GM18868 (cell line): ENCODE measurements around the gene RAB10.
"Not testable (repeated sequence)": the region's sequence is repeated elsewhere in the genome, so short reads cannot be mapped to it uniquely, and the experiment has no call there.

Experiments used
- ATAC-seq: cut with Tn5 transposase; IDR thresholded peaks from one replicate; pipeline ENCODE4 v1.9.1; 2021; ENCODE audit warnings: mild to moderate bottlenecking, moderate library complexity; ENCODE audit not compliant: unreplicated experiment

The RAB10 gene

GRCh38 chr2:26054598-26055348 lies 20.9 kb downstream of the RAB10 start:
- no peak for ATAC-seq

GRCh38 chr2:26058390-26058789 lies 24.5 kb downstream of the RAB10 start:
- ATAC-seq: no peak

GRCh38 chr2:26059542-26059941 lies 25.7 kb downstream of the RAB10 start:
- no peak for ATAC-seq

- ATAC-seq: no peak
Measured at GRCh38 chr2:26061539-26061938, 27.7 kb downstream of the RAB10 start.

DNA sequence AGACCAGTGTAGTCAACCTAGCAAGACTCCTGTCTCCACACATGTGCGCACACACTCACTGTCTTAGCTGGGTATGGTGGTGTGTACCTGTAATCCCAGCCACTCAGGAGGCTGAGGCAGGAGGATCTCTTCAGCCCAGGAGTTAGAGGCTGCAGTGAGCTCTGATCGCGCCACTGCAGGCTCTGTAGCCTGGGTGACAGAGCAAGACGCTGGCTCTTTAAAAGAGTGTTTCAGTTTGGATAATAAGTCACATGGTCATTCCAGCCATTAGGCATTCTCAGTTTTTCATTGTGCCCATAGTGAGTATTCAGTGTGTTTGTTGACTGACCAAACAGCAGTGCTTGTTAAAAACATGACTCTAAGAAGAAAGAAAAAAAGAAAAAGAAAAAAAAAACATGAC lies 31.0 kb downstream of the RAB10 start:
- no peak for ATAC-seq

DNA sequence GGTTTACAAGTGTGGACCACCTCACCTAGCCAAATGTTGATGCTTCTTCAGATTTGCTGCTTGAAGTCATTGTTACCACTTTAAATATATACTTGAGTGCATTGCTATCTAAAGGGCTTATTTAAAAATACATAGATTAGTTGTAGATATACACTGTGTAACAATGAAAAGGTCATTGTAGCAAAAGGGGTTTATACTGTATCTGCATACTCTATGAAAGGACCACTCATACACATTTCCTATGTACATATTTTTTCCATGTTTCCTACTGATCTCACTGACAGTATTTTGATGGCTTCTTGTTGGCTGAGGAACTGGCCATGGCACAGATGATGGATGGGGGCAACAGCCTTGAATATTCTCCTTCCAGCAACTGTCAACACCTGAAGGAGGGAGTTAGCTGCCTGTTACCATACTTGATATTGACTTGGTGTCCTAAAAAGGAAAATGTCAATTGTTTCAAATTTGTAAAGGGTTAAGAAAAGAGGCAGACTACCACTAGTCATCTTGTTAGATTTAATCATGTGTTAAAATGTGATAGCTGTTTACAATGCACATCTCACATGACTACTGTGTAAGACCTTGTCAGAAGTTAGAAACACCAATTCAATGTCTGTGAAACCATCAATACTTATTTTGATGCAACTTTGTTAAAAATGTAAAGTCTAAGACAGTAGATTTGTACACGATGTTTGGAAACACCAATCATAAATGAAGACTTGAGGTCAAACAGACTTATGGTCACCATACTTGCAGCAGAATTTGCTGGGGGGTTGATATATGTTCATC lies 33.5 kb downstream of the RAB10 start:
- no peak for ATAC-seq

- ATAC-seq: no peak
Measured at GRCh38 chr2:26067980-26068507, 34.2 kb downstream of the RAB10 start.

GRCh38 chr2:26068602-26069298 lies 34.9 kb downstream of the RAB10 start:
- peak; percentile 87 for ATAC-seq

- ATAC-seq: no peak
Measured at GRCh38 chr2:26070730-26071129, 36.8 kb downstream of the RAB10 start.

DNA sequence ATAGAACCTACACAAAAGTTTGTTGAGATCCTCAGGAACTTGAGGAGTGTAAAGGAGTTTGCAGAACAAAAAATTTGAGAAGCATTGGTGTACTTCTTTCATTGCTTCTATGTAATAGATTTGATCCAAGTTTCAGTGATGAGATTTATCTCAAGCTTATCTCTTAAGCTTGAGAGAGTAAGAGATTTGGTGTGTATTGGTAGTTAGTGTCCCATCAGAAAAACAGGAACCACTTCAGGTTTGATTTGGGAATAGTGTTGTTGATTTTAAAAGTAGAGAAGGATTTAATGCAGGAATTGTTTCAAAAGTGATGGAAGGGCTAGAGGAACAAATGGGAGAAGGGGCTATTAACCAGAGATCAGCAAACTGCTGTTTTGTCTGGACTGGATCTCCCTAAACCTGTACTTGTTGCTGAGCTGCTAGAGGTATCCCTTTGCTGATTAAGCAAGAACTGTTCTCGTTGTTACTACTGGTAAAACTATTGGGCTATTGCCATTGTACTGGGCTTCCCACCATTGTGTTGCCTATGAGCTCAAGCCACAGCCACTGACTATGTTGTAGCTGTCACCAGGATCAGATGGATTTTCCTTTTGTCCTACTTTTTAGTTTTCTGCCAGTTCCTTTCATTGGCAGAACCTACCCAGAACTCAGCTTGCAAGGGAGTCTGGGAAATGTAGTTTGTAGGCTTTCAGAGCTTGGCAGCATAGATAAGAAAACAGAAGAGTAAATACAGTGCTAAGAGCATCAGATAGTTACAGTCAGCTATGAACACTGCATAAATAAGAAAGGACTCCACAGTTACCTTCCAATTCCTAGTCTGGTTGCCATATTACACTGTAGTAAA lies 39.3 kb downstream of the RAB10 start:
- ATAC-seq: no peak

DNA sequence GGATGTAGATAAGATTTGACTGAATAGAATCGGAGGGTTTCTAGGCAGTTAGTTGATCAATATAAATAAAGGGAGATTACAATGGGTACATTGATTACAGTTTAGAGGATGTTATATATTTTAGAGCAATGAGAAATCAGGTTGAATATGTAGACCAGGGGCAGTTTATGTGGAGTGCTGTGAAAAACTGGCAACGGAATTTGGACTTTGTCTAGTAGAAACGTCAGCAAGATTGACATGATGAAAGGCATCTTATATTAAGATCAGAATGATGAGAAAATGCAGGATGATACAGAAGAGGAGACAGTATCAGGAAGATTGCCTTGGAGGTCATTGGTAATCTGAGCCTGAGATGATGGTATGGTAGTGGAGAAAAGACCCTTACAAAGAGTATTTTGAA lies 39.9 kb downstream of the RAB10 start:
- no peak for ATAC-seq

DNA sequence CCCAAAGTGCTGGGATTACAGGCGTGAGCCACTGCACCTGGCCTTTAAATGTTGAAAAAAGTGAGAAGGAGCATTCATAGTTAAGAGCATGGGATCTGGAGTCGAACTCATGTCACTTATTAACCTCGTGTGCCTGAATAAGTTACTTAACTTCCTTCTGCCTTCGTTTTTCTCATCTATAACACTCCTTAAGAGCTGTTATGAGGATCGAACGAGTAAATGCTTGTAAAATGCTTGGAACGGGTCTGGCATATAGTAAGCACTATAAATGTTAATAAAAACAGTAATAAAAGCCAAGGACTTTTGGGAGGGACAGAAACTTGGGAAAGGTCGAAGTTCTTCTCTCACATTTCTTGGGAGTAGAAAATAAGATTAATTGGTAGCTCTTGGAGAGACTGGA lies 40.8 kb downstream of the RAB10 start:
- no peak for ATAC-seq

DNA sequence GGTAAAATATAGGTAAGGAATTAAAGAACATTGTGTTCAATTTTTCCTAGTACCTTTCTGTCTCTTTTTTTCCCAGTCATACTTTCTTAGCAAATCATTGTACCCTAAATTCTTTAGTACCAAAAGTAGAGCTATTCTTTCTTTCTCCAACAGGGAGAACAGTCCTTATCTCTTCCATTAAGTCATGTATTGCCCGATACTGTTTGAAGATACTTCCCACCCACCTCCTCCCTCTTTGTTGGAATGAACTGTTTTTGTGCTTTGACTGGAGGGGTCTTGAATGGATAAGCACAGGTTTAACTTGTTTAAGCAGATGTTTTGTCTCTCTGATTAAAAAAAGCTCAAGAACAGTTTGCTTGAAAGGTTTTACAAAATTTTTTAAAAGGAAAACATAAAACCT lies 41.3 kb downstream of the RAB10 start:
- no peak for ATAC-seq

DNA sequence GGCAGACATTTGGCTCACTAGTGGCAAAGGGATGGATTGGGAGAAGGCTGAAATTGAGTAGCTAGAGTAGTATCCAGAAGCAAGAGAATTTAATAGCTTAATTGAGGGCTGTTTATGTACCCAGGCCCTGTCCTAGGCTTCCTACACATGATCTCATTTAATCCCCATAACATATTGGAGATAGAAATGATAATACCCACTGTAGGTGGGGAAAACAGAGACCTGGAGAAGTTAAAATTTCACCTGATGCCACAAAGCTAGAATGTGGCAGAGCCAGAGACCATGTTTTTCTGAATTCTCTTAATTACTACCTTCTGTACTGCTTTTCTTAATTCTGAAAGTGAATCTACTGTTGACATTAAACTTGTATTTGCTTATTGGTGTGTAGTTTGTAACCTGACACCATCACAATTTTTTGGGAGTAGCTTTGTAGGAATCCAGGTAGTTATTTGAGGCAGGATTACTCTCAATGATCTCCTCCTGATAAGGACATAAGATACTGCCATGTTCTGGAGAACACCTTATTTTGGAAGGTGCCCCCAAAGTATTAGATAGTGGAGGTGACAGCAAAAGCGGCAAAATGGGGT lies 42.2 kb downstream of the RAB10 start:
- ATAC-seq: no peak

DNA sequence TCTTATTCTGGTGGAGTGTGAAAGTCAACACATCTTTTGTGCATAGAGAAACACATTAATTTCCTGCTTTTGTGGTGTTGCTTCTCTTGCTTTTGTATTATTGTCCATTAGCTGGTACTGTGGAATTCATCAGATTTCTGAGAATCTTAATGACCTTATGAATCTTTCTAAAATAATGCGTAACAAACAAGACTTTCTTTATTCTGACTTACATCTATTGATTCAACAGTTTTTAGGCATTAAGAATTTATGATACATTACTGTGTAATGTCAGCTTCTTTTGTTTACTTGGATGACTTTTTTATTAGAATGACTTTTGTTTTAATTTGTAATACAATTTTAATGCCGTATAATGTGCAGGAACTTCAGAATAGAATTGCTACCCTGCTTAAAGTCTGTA lies 43.4 kb downstream of the RAB10 start:
- no peak for ATAC-seq

- no peak for ATAC-seq
Measured at GRCh38 chr2:26078939-26079338, 45.1 kb downstream of the RAB10 start.

DNA sequence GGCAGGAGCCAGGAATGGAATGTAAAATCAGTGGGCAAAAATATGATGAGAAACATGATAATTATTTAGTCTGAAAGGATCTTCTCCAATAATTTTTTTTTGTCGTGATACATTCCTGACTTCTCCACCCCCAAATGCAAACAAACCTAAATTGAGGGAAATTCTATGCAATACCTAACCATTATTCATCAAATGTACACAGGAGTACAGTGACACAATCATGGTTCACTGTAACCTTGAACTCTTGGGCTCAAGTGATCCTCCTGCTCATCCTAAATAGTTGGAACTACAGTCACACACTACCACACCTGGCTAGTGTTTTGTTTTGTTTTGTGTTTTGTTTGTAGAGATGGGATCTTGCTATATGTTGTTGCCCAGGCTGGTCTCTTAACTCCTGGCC lies 46.5 kb downstream of the RAB10 start:
- ATAC-seq: no peak

DNA sequence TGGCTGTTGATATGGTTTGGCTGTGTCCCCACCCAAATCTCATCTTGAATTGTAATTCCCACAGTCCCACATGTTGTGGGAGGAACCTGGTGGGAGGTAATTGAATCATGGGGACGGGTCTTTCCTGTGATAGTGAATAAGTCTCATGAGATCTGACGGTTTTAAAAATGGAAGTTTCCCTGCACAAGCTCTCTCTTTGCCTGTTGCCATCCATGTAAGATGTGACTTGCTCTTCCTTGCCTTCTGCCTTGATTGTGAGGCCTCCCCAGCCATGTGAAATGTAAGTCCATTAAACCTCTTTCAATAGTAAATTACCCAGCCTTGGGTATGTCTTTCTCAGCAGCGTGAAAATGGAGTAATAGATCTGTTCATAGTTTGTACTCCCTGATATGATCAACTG lies 47.0 kb downstream of the RAB10 start:
- not testable (repeated sequence) for ATAC-seq

- no peak for ATAC-seq
Measured at GRCh38 chr2:26081556-26081955, 47.7 kb downstream of the RAB10 start.

GRCh38 chr2:26086155-26086637 lies 52.3 kb downstream of the RAB10 start:
- ATAC-seq: no peak
